ENCODE measurements around the gene CROT.

Gene CROT

GRCh38 chr7:87416682-87417587 lies 71.5 kb downstream of the CROT start:
- peak; percentile 60 for DNase-seq

GRCh38 chr7:87420173-87420572 lies 74.7 kb downstream of the CROT start:
- DNase-seq, result no peak

- no peak for DNase-seq
Observed at GRCh38 chr7:87424075-87424474, 78.6 kb downstream of the CROT start.

GRCh38 chr7:87426160-87426559 lies 80.7 kb downstream of the CROT start:
- DNase-seq, result no peak

GRCh38 chr7:87427288-87427687 lies 81.8 kb downstream of the CROT start:
- DNase-seq, result no peak

DNA sequence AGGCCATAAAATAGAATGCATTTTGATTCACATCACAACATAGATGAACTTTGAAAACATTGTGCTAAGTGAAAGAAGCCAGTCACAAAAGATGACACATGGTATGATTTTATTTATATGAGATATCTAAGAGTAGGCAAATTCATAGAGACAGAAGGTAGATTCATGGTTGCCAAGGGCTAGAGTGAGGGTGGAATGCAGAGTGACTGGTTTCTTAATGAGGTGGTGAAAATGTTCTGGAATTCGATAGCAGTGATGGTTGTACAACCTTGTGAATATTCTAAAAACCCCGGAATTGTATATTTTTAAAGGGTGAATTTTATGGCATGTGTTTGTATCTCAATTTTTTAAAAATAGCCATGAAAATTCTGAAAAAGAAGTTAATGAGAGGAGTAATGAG lies 87.1 kb downstream of the CROT start:
- no peak for DNase-seq

DNA sequence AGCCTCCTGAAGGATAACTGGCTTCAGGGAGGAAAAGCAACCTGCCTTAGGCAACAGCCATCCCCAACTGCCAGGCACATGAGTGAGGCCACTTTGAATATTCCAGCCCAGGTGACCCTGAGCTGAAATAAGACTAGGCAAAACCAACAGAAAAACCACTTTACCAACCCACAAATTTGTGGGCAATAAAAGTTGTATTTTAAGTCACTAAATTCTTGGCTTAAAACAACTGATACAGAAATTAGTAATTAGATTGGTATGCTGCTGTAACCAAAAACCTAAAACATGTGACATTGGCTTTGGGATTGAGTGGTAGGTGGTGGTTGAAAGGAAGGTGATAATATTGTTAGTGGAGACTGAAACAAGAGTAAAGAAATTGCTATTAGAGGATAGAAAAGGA lies 90.1 kb downstream of the CROT start:
- DNase-seq, result no peak

GRCh38 chr7:87445897-87446296 lies 100.4 kb downstream of the CROT start:
- DNase-seq, result no peak

GRCh38 chr7:87447116-87447635 lies 101.7 kb downstream of the CROT start:
- no peak for DNase-seq

DNA sequence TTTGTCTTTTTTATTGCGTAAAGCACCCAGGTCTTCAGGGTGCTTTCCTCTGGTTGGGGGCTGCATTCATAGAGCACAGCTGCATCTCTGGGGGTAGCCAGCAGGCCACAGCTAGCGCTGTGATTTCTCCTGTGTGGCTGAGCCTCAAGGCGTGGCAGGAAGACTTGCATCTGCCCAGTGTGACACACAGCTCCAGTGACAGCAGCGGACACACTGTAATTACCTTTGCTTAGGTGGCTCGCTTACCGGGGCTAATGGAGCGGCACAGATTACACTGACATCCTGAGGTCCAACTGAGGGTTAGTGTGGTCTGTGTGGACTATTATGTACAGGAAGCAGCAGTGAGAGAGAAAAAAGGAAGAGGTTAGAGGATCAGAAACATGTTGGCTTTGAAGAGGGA lies 102.9 kb downstream of the CROT start:
- DNase-seq, result no peak
